Measurements from ENCODE around the gene GRK4. TPM values are rescaled to one million over a fixed set of nuclear protein-coding genes. Genes with fewer than 3 reads are reported as not detected.

Gene GRK4
- total RNA-seq, 1 experiment from 2014 or later: 4.2 TPM

- TF ChIP-seq YY1 (IDR thresholded peaks at IDR 0.05; ENCODE audit: extremely low read depth, insufficient replicate concordance, low read depth, low read length) (no peak), MAX (IDR thresholded peaks at IDR 0.05) (no peak), TCF7L2 (IDR thresholded peaks at IDR 0.05; ENCODE audit: borderline replicate concordance, extremely low read depth, insufficient read depth, insufficient read length) (no peak), CBX3 (IDR thresholded peaks at IDR 0.05; ENCODE audit: low read depth) (no peak), EGR1 (IDR thresholded peaks at IDR 0.05; ENCODE audit: low read depth) (no peak), EZH2 (IDR thresholded peaks at IDR 0.05) (no peak), FOSL1 (IDR thresholded peaks at IDR 0.05; ENCODE audit: low read depth) (no peak), SP1 (IDR thresholded peaks at IDR 0.05; ENCODE audit: low read depth) (no peak), RAD21 (IDR thresholded peaks at IDR 0.05; ENCODE audit: low read depth) (no peak), CTCF (IDR thresholded peaks at IDR 0.05 in 2 of 3, conservative IDR thresholded peaks at IDR 0.05 in 1 of 3; ENCODE audit: borderline replicate concordance in 1 of 3, insufficient read depth in 1 of 3, low read depth in 2 of 3, low read length in 2 of 3) (no peak), EZH2phosphoT487 (IDR thresholded peaks at IDR 0.05; ENCODE audit: borderline replicate concordance) (no peak), JUND (IDR thresholded peaks at IDR 0.05) (no peak), POLR2AphosphoS5 (IDR thresholded peaks at IDR 0.05; ENCODE audit: low read depth, low read length) (no peak)
- TF ChIP-seq, protein P1, sequence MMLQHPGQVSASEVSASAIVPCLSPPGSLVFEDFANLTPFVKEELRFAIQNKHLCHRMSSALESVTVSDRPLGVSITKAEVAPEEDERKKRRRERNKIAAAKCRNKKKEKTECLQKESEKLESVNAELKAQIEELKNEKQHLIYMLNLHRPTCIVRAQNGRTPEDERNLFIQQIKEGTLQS (IDR thresholded peaks at IDR 0.05): no peak
- H3K9me2 ChIP-seq (ENCODE audit: insufficient read depth): no peaks in the 10 kb centered on the region
- H3K27ac ChIP-seq (ENCODE audit: low read depth, low read length): no peak overlapping the region
- no peaks in the 10 kb centered on the region for H3K79me2 ChIP-seq (ENCODE audit: insufficient read depth, low read length)
- RAD21 ChIA-PET (ENCODE audit: low non-redundant PET in 1 of 2, low total read pairs in 2 of 2, uncharacterized antibody in 2 of 2, unreplicated experiment in 2 of 2): no interaction called here
- H3K4me2 ChIP-seq (ENCODE audit: low read length): no peak overlapping the region
- H3K27me3 ChIP-seq (ENCODE audit: insufficient read depth, low read length): no peaks in the 10 kb centered on the region
- H3K9ac ChIP-seq (ENCODE audit: low read length): no peak overlapping the region
- H3K36me3 ChIP-seq (ENCODE audit: control insufficient read depth in 1 of 2, insufficient read depth in 2 of 2, low read length in 2 of 2): no peaks in the 10 kb centered on the region
- H3K4me1 ChIP-seq (ENCODE audit: control insufficient read depth in 1 of 2, insufficient read depth in 2 of 2, low read length in 2 of 2): peaks cover 0 to 10% of the 10 kb centered on the region in 2 experiments; a peak in 2 of 4 replicates
- DNase-seq (ENCODE audit: low read depth, low spot score) (no peak), ATAC-seq (no peak)
- no TSS peak for BruUV-seq (replicated peaks)
- no peak overlapping the region for H3K4me3 ChIP-seq (replicated peaks in 1 of 2; ENCODE audit: low read depth in 1 of 2, low read length in 2 of 2)
- no peaks in the 10 kb centered on the region for H3K9me3 ChIP-seq (ENCODE audit: control insufficient read depth in 1 of 2, insufficient read depth in 1 of 2, low read depth in 1 of 2, low read length in 2 of 2)
- POLR2A ChIA-PET: no interaction called here
- intact Hi-C loops (cut with micrococcal nuclease): loop anchor here (2.0 kb wide), 1 partner anchor 272 kb away; no protein-coding TSS in a partner anchor
- no peak overlapping the region for H2AFZ ChIP-seq (ENCODE audit: low read depth, low read length, poor library complexity, severe bottlenecking)
- CTCF ChIA-PET: no interaction called here
- no peaks in the 10 kb centered on the region for H4K20me1 ChIP-seq (ENCODE audit: insufficient read depth)
Measured at GRCh38 chr4:3036131-3036952, 73.0 kb downstream of the GRK4 start.
